Epithelial cell of proximal tubule (primary cell): Measurements from ENCODE around the gene PHOSPHO1. TPM values are rescaled to one million over a fixed set of nuclear protein-coding genes. Genes with fewer than 3 reads are reported as not detected.

Experiments
- DNase-seq: peaks from one replicate; pipeline ENCODE4 v3.0.0-alpha.2; 2011; ENCODE audit warnings: low read depth
- H3K4me3 ChIP-seq: 2 replicates; pipeline ENCODE4 v1.5.1; 2011; ENCODE audit warnings: low read depth, mild to moderate bottlenecking, low read length
- CTCF ChIP-seq: conservative IDR thresholded peaks from 2 replicates; pipeline ENCODE4 v1.5.1; 2012; ENCODE audit warnings: low read depth, mild to moderate bottlenecking, low read length
- total RNA-seq: library from RNA; depleted of rRNA; stranded (reverse); fragments of >200 nt; gene quantifications from 2 replicates; pipeline ENCODE4 v1.2.3, GENCODE V29; 2015

PHOSPHO1 gene
- total RNA-seq, 1 donor from 2014 or later: not detected

DNA sequence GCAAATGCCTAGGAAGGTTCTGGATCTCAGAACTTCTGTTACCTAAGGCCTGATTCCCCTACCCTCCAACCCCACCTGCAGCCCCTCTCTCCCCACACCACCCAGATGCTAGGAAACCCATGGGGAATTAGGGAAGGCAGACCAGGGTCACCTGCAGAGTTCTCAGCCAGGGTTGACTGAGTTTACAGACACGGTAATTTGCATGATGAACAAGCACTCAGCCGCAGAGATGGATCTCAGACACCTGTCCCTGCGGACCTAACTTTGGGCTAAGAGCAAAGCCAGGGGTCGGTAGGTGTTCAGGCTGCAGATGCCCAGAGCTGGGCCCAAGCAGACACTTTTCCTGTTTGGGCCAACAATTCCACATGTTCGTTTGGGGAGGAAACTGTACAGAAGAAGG lies 17.2 kb downstream of the PHOSPHO1 start:
- TF ChIP-seq CTCF: no peak
- DNase-seq: no peak
- H3K4me3 ChIP-seq: no peak overlapping the region

- H3K4me3 ChIP-seq: no peak within 1 kb of the TSS
- no peak for DNase-seq
- TF ChIP-seq CTCF: no peak
These were observed 20.2 kb downstream of the PHOSPHO1 start, which contains the start of the genes ABI3 and GNGT2 for GRCh38 chr17:49210158-49211029. Gene ABI3 (plus strand): TSS chr17:49210707. CDS start chr17:49210725, 18 bp downstream. Gene GNGT2 (minus strand): TSS chr17:49210574. CDS start chr17:49207422, 3,152 bp downstream.

GRCh38 chr17:49209061-49209571 lies 21.5 kb downstream of the PHOSPHO1 start:
- no peak overlapping the region for H3K4me3 ChIP-seq
- no peak for TF ChIP-seq CTCF
- no peak for DNase-seq

- no peak for DNase-seq
- no peak for TF ChIP-seq CTCF
- no peak overlapping the region for H3K4me3 ChIP-seq
These were observed 26.1 kb downstream of the PHOSPHO1 start for GRCh38 chr17:49204516-49204915.

DNA sequence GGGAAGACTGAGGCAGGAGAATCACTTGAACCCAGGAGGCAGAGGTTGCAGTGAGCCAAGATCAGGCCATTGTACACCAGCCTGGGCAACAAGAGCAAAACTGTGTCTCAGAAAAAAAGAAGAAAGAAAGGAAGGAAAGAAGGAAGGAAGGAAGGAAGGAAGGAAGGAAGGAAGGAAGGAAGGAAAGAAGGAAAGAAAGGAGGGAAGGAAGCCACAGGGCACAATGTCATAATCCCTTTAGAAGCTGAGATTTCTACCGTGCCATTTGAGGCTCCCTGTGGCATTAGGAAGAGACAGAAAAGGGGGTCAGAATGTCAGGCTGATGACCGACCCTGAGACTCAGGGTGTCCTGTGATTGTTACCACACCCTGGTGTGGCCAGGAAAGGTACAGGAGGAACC lies 26.8 kb downstream of the PHOSPHO1 start:
- H3K4me3 ChIP-seq: no peak overlapping the region
- TF ChIP-seq CTCF: no peak
- no peak for DNase-seq

DNA sequence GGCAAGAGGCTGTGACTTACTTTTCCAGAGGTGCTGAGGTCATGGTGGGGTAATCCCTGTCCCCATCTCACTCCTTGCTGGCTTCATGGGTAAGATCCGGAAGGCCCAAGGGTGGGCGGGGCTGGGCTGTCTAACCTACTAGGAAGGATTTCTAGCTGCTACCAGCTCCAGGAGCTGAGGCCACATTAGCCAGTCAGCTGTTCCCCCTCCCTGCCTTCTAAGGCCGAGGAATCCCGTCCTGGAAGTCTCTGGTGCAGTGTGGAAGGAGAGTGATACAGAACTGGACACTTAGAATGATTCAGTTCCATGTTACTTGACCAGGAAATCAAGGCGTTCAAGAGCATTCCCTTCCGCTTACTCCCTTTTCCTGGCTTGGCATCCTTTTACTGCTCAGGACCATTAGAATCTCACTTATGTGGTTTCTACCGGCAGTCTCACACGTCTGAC lies 29.1 kb downstream of the PHOSPHO1 start:
- H3K4me3 ChIP-seq: no peak overlapping the region
- no peak for TF ChIP-seq CTCF
- DNase-seq: no peak
